Spleen (tissue), 11 donors: ENCODE measurements around the gene ITSN1. TPM values are rescaled to one million over a fixed set of nuclear protein-coding genes. Genes with fewer than 3 reads are reported as not detected.

ENCODE experiments used
- DNase-seq: peaks from one replicate; pipeline ENCODE4 v3.0.0-alpha.2; 2020
- H3K27ac ChIP-seq, 8 donors: fragments of 200-600 bp; sonication (generic) in 7 of 8; 1 replicate in 4 of 8; 2 replicates in 4 of 8; pipeline versions ENCODE4 v1.5.0 to v1.8.0; 2016 to 2021; ENCODE audit warnings: inconsistent platforms in 4 of 8, mild to moderate bottlenecking in 4 of 8, moderate library complexity in 1 of 8
- H3K27me3 ChIP-seq, 7 donors: fragments of 200-600 bp; sonication (generic) in 6 of 7; replicated peaks in 1 of 7; 1 replicate in 4 of 7; 2 replicates in 3 of 7; pipeline versions ENCODE4 v1.5.0 to v1.8.0; 2016 to 2021; ENCODE audit warnings: inconsistent platforms in 3 of 7, mild to moderate bottlenecking in 1 of 7
- H3K36me3 ChIP-seq, 6 donors: fragments of 200-600 bp; sonication (generic) in 5 of 6; 1 replicate in 4 of 6; 2 replicates in 2 of 6; pipeline versions ENCODE4 v1.5.0 to v1.8.0; 2016 to 2021; ENCODE audit warnings: inconsistent platforms in 2 of 6
- H3K4me1 ChIP-seq, 6 donors: fragments of 200-600 bp; sonication (generic) in 5 of 6; 1 replicate in 3 of 6; 2 replicates in 3 of 6; pipeline versions ENCODE4 v1.5.0 to v1.8.0; 2016 to 2021; ENCODE audit warnings: inconsistent platforms in 3 of 6
- H3K4me3 ChIP-seq, 8 donors: fragments of 200-600 bp; sonication (generic) in 7 of 8; 1 replicate in 4 of 8; 2 replicates in 4 of 8; pipeline versions ENCODE4 v1.5.0 to v1.8.0; 2016 to 2021; ENCODE audit warnings: inconsistent platforms in 4 of 8, mild to moderate bottlenecking in 4 of 8, moderate library complexity in 2 of 8
- H3K9me3 ChIP-seq, 8 donors: fragments of 200-600 bp; sonication (generic) in 7 of 8; 1 replicate in 4 of 8; 2 replicates in 4 of 8; pipeline versions ENCODE4 v1.5.0 to v1.8.0; 2016 to 2021; ENCODE audit warnings: inconsistent platforms in 4 of 8
- POLR2A ChIP-seq, 3 donors: fragments of 450-650 bp; IDR thresholded peaks; one replicate each; pipeline ENCODE4 v1.5.1; 2017; ENCODE audit warnings: antibody characterized with exemption in 3 of 3, mild to moderate bottlenecking in 1 of 3
- POLR2AphosphoS5 ChIP-seq, 3 donors: sonication (generic); formaldehyde crosslinking; IDR thresholded peaks; one replicate each; pipeline ENCODE4 v1.5.1; 2017; ENCODE audit warnings: antibody characterized with exemption in 3 of 3
- WGBS, 5 donors: extraction: QIAGEN DNeasy Blood & Tissue Kit in 3 of 5; methylation state at CpG; one replicate each; pipeline versions ENCODE4 v1.1.5 to v1.1.7; 2013 to 2018; 5-methylcytosine and 5-hydroxymethylcytosine counted together
- intact Hi-C: fragments of 100-400 bp; cut with DNase I; formaldehyde crosslinking; loops from one replicate; pipeline ENCODE4 v1.15.0; 2023; ENCODE audit warnings: low total_unique reads
- polyA plus RNA-seq, 3 donors: library from polyadenylated mRNA; stranded (reverse); fragments of 200-250 nt; gene quantifications; one replicate each; pipeline ENCODE4 v1.2.1, GENCODE V29; 2013
- total RNA-seq, 7 donors: library from RNA; depleted of rRNA in 3 of 7; stranded (reverse); fragments of >200 nt in 3 of 7; fragmentation: NEBNext Ultra II Directional in 4 of 7; extraction: Animal tissue kit (Norgen Biotek cat#: 25700) in 4 of 7; gene quantifications; one replicate each; pipeline versions ENCODE4 v1.1.0 to v1.2.1, GENCODE V29; 2016 to 2021
- TF ChIP-seq, protein P1 (sequence below), 11 experiments: fragments of 200-600 bp in 7 of 11; fragments of 450-650 bp in 4 of 11; sonication (generic) in 4 of 11; IDR thresholded peaks in 8 of 11; conservative IDR thresholded peaks in 3 of 11; 1 replicate in 7 of 11; 2 replicates in 4 of 11; pipeline versions ENCODE4 v1.4.0 to v1.8.0; 2016 to 2021; ENCODE audit warnings: antibody characterized with exemption in 11 of 11, inconsistent platforms in 4 of 11, mild to moderate bottlenecking in 1 of 11
- donor health status: healthy with polysubstance abuse.
- donor health status: DM: no; HTN: no; CAD: no; lungs with moderate emphysema.
- donor health status: DM: no; HTN: no; CAD: no.
- donor health status: Bipolar disorder and iron deficiency.
- donor health status: healthy.
- donor health status: DM: no; HTN: no; CAD: no.
- donor health status: DM: yes; HTN: yes; CAD: no.

The ITSN1 gene
- total and polyA plus RNA-seq, 10 donors = 4.1 to 89.0 (median 42.6) TPM

DNA sequence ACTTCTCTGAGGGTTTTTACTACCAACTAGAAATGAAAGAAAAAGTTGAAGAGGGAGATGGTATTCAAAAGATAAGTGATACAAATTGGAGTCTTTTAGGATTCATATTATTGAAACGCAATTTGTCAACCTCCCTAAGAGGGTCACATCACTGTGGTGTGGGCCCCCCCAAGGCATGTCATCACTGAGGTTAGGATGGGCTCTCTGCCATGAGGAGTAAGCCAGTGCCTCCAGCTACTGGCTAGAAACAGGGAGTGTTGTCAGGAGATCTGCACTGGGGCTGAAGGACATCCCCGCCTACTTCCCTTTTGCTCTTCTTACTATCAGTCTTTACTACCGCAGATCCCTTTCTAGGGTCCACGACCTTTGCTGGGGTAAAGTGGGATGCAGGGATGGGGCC, 25.9 kb downstream of the ITSN1 start:
- intact Hi-C loops = no loop called here
- 46 to 66% (median 54%) methylated on average over 4 of the region's 4 CpGs for WGBS, 5 donors
- no peak for DNase-seq
- TF ChIP-seq POLR2A (IDR thresholded peaks at IDR 0.05) (no peak), POLR2AphosphoS5 (IDR thresholded peaks at IDR 0.05) (no peak)
- TF ChIP-seq, protein P1, sequence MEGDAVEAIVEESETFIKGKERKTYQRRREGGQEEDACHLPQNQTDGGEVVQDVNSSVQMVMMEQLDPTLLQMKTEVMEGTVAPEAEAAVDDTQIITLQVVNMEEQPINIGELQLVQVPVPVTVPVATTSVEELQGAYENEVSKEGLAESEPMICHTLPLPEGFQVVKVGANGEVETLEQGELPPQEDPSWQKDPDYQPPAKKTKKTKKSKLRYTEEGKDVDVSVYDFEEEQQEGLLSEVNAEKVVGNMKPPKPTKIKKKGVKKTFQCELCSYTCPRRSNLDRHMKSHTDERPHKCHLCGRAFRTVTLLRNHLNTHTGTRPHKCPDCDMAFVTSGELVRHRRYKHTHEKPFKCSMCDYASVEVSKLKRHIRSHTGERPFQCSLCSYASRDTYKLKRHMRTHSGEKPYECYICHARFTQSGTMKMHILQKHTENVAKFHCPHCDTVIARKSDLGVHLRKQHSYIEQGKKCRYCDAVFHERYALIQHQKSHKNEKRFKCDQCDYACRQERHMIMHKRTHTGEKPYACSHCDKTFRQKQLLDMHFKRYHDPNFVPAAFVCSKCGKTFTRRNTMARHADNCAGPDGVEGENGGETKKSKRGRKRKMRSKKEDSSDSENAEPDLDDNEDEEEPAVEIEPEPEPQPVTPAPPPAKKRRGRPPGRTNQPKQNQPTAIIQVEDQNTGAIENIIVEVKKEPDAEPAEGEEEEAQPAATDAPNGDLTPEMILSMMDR (IDR thresholded peaks at IDR 0.05 in 8 of 11, conservative IDR thresholded peaks at IDR 0.05 in 3 of 11) = no peak
- no peaks in the 10 kb centered on the region for H3K36me3 ChIP-seq
- peaks cover 0 to 23% (median 9%) of the 10 kb centered on the region in 6 donors for H3K4me1 ChIP-seq
- no peaks in the 10 kb centered on the region for H3K9me3 ChIP-seq
- H3K4me3 ChIP-seq = no peak overlapping the region
- H3K27me3 ChIP-seq = no peaks in the 10 kb centered on the region
- peak overlapping the region in 4 of 8 donors; percentile 10 to 42 (median 14) for H3K27ac ChIP-seq

DNA sequence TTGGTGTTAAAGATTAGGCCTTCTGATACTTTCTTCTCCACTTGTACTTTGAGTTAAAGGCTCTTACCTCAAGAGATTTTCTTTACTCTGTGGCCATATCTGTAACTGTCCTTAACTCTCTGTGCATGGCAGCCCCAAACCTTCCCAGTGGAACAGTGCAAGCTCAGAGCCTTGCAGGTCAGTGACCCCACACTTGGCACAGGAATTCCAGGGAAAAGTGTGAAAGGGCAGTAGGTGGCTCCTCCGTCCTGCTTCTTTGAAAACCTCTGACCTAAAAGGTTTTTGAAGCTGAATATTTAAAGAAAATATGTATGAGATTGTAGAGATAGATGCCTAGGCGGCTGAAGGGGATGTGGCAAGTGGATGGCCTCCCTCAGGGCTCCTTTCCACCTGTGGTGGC, 26.3 kb downstream of the ITSN1 start:
- intact Hi-C loops = no loop called here
- WGBS, 5 donors = 78 to 83% (median 82%) methylated on average over 2 of the region's 2 CpGs

DNA sequence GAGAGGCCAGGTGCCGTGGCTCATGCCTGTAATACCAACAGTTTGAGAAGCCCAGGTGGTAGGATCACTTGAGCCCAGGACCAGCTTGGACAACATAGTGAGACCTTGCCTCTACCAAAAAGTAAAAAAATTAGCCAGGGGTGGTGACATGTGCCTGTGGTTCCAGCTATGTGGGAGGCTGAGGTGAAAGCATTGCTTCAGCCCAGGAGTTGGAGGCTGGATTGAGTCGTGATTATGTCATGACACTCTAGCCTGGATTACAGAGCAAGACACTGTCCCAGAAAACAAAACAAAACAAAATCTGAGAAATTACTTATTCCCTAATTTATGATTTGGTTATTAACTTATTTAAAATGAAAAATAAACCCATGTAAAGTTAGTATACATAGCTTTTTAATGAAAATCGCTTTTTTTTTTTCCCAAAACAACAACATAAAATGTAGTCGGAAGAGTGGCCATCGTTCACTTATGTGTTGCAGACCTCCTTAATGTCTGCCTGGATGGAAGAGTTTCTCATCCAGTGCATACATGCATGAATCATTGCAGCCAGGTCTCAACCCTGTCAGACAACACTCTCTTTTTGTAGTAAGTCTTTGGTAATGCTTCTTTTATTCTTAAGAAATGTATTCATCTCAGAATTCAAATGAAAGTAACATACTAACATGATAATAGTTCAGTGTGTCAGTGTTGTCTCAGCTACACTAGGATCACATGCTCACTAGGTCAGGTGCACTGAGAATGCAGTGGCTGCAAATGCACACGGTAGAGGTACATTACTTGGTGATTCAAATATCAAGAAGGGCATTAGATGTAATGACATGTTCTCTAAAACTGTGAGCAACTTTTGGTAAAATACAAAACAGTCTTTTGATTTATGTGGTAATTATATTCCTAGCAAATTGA, 28.0 kb downstream of the ITSN1 start:
- Histone ChIP-seq H3K36me3 (no peaks in the 10 kb centered on the region), H3K4me3 (no peak overlapping the region), H3K27me3 (no peaks in the 10 kb centered on the region), H3K27ac (no peak overlapping the region), H3K4me1 (peaks cover 0 to 25% (median 9%) of the 10 kb centered on the region in 6 donors), H3K9me3 (no peaks in the 10 kb centered on the region)
- 83 to 93% (median 90%) methylated on average over 6 of the region's 6 CpGs for WGBS, 5 donors
- no peak for DNase-seq
- TF ChIP-seq, protein P1 (IDR thresholded peaks at IDR 0.05 in 8 of 11, conservative IDR thresholded peaks at IDR 0.05 in 3 of 11) = no peak
- TF ChIP-seq POLR2A (IDR thresholded peaks at IDR 0.05) (no peak), POLR2AphosphoS5 (IDR thresholded peaks at IDR 0.05) (no peak)
- intact Hi-C loops = no loop called here

More for the DNA sequence above, 26.3 kb downstream of the ITSN1 start:
- Histone ChIP-seq H3K27me3 (no peaks in the 10 kb centered on the region), H3K36me3 (no peaks in the 10 kb centered on the region), H3K4me1 (peaks cover 0 to 25% (median 9%) of the 10 kb centered on the region in 6 donors), H3K9me3 (no peaks in the 10 kb centered on the region), H3K4me3 (no peak overlapping the region), H3K27ac (peak overlapping the region in 2 of 8 donors; percentile 13 to 42)
- TF ChIP-seq, protein P1 (IDR thresholded peaks at IDR 0.05 in 8 of 11, conservative IDR thresholded peaks at IDR 0.05 in 3 of 11) = no peak
- TF ChIP-seq POLR2A (IDR thresholded peaks at IDR 0.05) = no peak
- TF ChIP-seq POLR2AphosphoS5 (IDR thresholded peaks at IDR 0.05) = no peak
- DNase-seq = no peak

DNA sequence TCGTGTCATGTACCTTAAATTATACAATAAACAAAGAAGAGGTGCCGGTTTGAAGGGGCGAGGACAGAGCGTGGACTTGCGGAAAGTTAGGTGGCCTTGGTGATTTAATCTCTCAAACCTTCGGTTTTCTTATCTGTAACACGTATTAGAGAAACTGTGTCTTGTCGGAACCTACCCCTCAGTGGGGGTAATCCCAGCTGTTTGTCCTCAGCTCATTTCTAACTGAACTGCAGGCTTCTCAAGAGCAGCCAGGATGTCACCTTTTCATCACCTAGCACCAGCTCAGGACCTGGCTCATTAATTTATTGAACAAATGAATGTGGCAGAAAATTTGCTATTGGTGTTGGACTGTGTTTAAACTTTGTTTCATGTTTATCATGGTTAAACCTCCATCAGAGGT, 31.2 kb downstream of the ITSN1 start:
- H3K36me3 ChIP-seq = no peaks in the 10 kb centered on the region
- peaks cover 0 to 14% (median 2%) of the 10 kb centered on the region in 6 donors for H3K4me1 ChIP-seq
- no peak overlapping the region for H3K4me3 ChIP-seq
- TF ChIP-seq, protein P1 (IDR thresholded peaks at IDR 0.05 in 8 of 11, conservative IDR thresholded peaks at IDR 0.05 in 3 of 11) = no peak
- TF ChIP-seq POLR2AphosphoS5 (IDR thresholded peaks at IDR 0.05) (no peak), POLR2A (IDR thresholded peaks at IDR 0.05) (no peak)
- no peak overlapping the region for H3K27ac ChIP-seq
- intact Hi-C loops = no loop called here
- H3K9me3 ChIP-seq = no peaks in the 10 kb centered on the region
- no peak for DNase-seq
- H3K27me3 ChIP-seq = no peaks in the 10 kb centered on the region
- 76 to 95% (median 80%) methylated on average over 8 of the region's 8 CpGs for WGBS, 5 donors
